AG20443 (cell line): Measurements from ENCODE around the gene KLK3.
"Not testable (repeated sequence)": the region's sequence is repeated elsewhere in the genome, so short reads cannot be mapped to it uniquely, and the experiment has no call there.

Experiments
- DNase-seq: peaks from one replicate; pipeline ENCODE4 v3.0.0; 2012; ENCODE audit warnings: low spot score, mixed read lengths

KLK3 gene

GRCh38 chr19:50861496-50862286, 7.0 kb downstream of the KLK3 start:
- no peak for DNase-seq

- DNase-seq = no peak
Measured at GRCh38 chr19:50869479-50869878, 14.8 kb downstream of the KLK3 start.

- no peak for DNase-seq
Measured at GRCh38 chr19:50870417-50871089, 15.8 kb downstream of the KLK3 start.

- DNase-seq = no peak
Measured at GRCh38 chr19:50873056-50873455, 18.3 kb downstream of the KLK3 start, which contains the start of gene KLK2. KLK2 (plus strand) TSS chr19:50873439; CDS start chr19:50873474, 35 bp downstream.

GRCh38 chr19:50874211-50874610, 19.5 kb downstream of the KLK3 start:
- DNase-seq = no peak

GRCh38 chr19:50875795-50876422, 21.2 kb downstream of the KLK3 start:
- DNase-seq = no peak

DNA sequence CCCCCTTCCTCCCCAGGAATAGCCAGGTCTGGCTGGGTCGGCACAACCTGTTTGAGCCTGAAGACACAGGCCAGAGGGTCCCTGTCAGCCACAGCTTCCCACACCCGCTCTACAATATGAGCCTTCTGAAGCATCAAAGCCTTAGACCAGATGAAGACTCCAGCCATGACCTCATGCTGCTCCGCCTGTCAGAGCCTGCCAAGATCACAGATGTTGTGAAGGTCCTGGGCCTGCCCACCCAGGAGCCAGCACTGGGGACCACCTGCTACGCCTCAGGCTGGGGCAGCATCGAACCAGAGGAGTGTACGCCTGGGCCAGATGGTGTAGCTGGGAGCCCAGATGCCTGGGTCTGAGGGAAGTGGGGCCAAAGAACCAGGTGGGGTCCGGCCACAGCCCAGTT, 21.7 kb downstream of the KLK3 start:
- DNase-seq = no peak

DNA sequence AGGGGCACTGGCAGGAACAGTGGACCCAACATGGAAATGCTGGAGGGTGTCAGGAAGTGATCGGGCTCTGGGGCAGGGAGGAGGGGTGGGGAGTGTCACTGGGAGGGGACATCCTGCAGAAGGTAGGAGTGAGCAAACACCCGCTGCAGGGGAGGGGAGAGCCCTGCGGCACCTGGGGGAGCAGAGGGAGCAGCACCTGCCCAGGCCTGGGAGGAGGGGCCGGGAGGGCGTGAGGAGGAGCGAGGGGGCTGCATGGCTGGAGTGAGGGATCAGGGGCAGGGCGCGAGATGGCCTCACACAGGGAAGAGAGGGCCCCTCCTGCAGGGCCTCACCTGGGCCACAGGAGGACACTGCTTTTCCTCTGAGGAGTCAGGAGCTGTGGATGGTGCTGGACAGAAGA, 22.6 kb downstream of the KLK3 start:
- DNase-seq = no peak

DNA sequence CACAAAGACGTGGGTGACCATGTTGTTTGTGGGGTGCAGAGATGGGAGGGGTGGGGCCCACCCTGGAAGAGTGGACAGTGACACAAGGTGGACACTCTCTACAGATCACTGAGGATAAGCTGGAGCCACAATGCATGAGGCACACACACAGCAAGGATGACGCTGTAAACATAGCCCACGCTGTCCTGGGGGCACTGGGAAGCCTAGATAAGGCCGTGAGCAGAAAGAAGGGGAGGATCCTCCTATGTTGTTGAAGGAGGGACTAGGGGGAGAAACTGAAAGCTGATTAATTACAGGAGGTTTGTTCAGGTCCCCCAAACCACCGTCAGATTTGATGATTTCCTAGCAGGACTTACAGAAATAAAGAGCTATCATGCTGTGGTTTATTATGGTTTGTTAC, 24.1 kb downstream of the KLK3 start:
- DNase-seq = no peak

DNA sequence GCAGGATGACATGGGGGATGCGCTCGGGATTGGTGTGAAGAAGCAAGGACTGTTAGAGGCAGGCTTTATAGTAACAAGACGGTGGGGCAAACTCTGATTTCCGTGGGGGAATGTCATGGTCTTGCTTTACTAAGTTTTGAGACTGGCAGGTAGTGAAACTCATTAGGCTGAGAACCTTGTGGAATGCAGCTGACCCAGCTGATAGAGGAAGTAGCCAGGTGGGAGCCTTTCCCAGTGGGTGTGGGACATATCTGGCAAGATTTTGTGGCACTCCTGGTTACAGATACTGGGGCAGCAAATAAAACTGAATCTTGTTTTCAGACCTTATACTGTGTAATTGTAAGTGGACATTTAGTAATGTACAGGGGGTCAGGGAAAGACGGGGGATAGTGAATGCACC, 25.5 kb downstream of the KLK3 start:
- no peak for DNase-seq

- no peak for DNase-seq
Measured at GRCh38 chr19:50882188-50882587, 27.5 kb downstream of the KLK3 start.

DNA sequence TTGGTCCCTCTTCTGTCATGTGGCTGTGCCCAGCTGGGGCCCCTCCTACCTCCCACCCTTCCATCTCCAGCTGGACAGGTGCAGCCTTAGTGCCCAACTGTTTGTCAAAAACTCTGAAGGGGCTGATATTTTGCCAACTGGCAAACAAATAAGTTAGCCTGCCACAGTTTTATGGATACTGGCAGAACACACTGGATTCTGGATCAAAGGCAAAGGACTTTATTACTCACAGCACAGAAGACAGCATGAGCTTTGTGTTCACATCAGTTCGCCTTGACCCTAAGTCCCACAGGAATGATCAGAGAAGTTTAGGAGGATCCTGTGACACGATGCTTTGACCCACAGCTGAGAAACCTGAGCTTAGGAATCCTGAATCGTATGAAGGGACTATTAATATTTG, 34.9 kb downstream of the KLK3 start:
- DNase-seq = no peak

GRCh38 chr19:50890422-50891252, 35.9 kb downstream of the KLK3 start:
- peak; percentile 30 for DNase-seq

DNA sequence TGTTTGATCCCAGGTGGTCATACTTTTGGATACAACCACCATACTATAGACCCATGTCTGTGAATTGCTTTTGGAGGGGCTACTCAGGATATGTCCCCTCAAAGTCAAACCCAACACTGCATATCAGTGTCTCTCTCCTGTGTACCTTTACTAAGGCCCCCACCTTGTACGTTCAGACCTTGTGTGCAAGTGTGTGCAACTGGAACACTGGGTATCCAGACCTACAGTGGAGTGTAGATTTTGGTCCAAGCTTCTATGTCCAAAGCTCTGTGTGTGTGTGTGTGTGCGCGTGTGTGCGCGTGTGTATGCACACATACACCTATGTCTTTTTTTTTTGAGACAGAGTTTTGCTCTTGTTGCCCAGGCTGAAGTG, 36.5 kb downstream of the KLK3 start:
- DNase-seq = no peak

GRCh38 chr19:50893047-50893736, 38.5 kb downstream of the KLK3 start:
- no peak for DNase-seq

- DNase-seq = no peak
Measured at GRCh38 chr19:50894478-50895356, 40.0 kb downstream of the KLK3 start.

DNA sequence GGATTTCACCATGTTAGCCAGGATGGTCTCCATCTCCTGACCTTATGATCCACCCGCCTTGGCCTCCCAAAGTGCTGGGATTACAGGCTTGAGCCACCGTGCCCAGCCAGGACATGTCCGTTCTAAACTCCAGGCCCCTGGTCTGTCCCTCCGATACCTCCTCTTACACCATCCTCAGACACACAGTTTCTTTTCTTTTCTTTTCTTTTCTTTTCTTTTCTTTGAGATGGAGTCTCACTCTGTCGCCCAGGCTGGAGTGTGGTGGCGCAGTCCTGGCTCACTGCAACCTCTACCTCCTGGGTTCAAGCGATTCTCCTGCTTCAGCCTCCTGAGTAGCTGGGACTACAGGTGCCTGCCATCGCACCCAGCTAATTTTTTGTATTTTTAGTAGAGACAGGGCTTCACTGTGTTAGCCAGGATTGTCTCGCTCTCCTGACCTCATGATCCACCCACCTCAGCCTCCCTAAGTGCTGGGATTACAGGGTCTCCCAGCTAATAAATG, 41.4 kb downstream of the KLK3 start:
- not testable (repeated sequence) for DNase-seq

DNA sequence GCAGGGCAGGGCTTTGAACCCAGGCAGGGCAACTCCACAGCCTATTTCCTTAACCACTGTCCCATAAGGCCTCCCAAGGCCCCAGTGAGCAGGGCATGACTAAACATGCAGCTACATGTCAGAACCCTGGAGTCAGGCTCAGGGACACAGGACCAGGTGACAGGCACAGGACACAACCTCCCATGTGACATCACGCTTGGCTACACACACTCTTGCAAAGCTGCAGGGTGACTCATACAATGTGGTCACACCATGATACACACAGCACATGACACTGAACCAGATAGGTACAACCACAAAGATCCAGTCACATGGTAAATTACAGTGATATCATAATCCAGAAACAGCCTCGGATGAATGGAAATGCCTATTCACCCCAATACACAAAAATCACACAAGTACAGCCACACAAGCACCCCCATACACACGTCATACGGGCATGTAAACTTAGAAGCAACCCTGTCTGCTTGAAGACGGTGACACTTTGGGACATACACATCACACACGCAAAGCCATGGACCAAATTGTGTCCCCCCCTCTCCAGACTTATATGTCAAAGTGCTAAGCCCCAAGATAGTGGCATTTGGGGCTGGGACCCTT, 42.0 kb downstream of the KLK3 start:
- no peak for DNase-seq

- DNase-seq = no peak
Measured at GRCh38 chr19:50897191-50897607, 42.5 kb downstream of the KLK3 start.

DNA sequence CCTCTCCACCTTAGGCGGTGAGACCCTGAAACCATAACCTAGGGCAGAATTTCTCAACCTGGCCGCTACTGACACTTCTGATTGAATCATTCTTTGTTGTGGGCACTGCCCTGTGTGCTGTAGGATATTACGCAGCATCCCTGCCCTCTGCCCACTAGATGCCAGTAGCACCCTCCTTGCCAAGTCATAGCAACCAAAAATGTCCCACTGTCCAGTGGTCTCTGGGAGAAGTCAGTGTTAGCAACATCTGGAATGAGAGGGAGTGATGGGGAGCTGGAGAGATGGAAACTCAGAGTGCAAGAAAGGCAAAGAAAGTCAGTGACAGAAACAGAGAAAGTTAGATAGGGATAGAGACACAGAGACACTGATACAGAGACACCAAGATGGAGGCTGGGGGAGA, 42.9 kb downstream of the KLK3 start:
- DNase-seq = no peak
